ENCODE results near the gene ARHGAP15. TPM values are rescaled to one million over a fixed set of nuclear protein-coding genes. Genes with fewer than 3 reads are reported as not detected.

Gene ARHGAP15
- total and polyA plus RNA-seq, 10 donors: 55.8 to 219 (median 130) TPM

- no peak for DNase-seq
- H3K4me3 ChIP-seq: no peak overlapping the region
- no peaks in the 10 kb centered on the region for H3K36me3 ChIP-seq
- intact Hi-C loops (cut with DNase I; ENCODE audit: low total_unique reads): no loop called here
- H3K27ac ChIP-seq: no peak overlapping the region
- TF ChIP-seq POLR2A (IDR thresholded peaks at IDR 0.05): no peak
- TF ChIP-seq POLR2AphosphoS5 (IDR thresholded peaks at IDR 0.05): no peak
- TF ChIP-seq CTCF (IDR thresholded peaks at IDR 0.05 in 8 of 11, conservative IDR thresholded peaks at IDR 0.05 in 3 of 11): no peak
- no peaks in the 10 kb centered on the region for H3K9me3 ChIP-seq
- WGBS, 5 donors: 91 to 97% (median 95%) methylated on average over 3 of the region's 3 CpGs
- H3K27me3 ChIP-seq (replicated peaks in 1 of 7): no peaks in the 10 kb centered on the region
- no peaks in the 10 kb centered on the region for H3K4me1 ChIP-seq
Observed at GRCh38 chr2:143793381-143793780, 664.2 kb downstream of the ARHGAP15 start.

GRCh38 chr2:143796051-143796450 lies 666.8 kb downstream of the ARHGAP15 start:
- intact Hi-C loops (cut with DNase I; ENCODE audit: low total_unique reads): no loop called here
- no peaks in the 10 kb centered on the region for H3K9me3 ChIP-seq
- 77 to 97% (median 93%) methylated on average over 1 of the region's 1 CpG for WGBS, 5 donors

GRCh38 chr2:143801561-143801960 lies 672.3 kb downstream of the ARHGAP15 start:
- Histone ChIP-seq H3K36me3 (no peaks in the 10 kb centered on the region), H3K27me3 (replicated peaks in 1 of 7) (no peaks in the 10 kb centered on the region), H3K4me1 (peaks cover 0 to 6% (median 0%) of the 10 kb centered on the region in 6 donors), H3K4me3 (no peak overlapping the region), H3K27ac (no peak overlapping the region), H3K9me3 (no peaks in the 10 kb centered on the region)
- WGBS, 5 donors: 72 to 90% (median 80%) methylated on average over 1 of the region's 1 CpG
- intact Hi-C loops (cut with DNase I; ENCODE audit: low total_unique reads): no loop called here
- no peak for TF ChIP-seq POLR2AphosphoS5 (IDR thresholded peaks at IDR 0.05)
- TF ChIP-seq POLR2A (IDR thresholded peaks at IDR 0.05): no peak
- no peak for TF ChIP-seq CTCF (IDR thresholded peaks at IDR 0.05 in 8 of 11, conservative IDR thresholded peaks at IDR 0.05 in 3 of 11)
- no peak for DNase-seq

More at GRCh38 chr2:143796051-143796450, 666.8 kb downstream of the ARHGAP15 start:
- H3K4me3 ChIP-seq: no peak overlapping the region
- TF ChIP-seq POLR2A (IDR thresholded peaks at IDR 0.05): no peak
- TF ChIP-seq POLR2AphosphoS5 (IDR thresholded peaks at IDR 0.05): no peak
- no peak for TF ChIP-seq CTCF (IDR thresholded peaks at IDR 0.05 in 8 of 11, conservative IDR thresholded peaks at IDR 0.05 in 3 of 11)
- H3K4me1 ChIP-seq: no peaks in the 10 kb centered on the region
- no peak for DNase-seq
- H3K27ac ChIP-seq: no peak overlapping the region
- H3K36me3 ChIP-seq: no peaks in the 10 kb centered on the region
- no peaks in the 10 kb centered on the region for H3K27me3 ChIP-seq (replicated peaks in 1 of 7)

GRCh38 chr2:143802242-143802641 lies 673.0 kb downstream of the ARHGAP15 start:
- WGBS, 5 donors: 68 to 76% (median 74%) methylated on average over 4 of the region's 4 CpGs
- no peak for DNase-seq
- intact Hi-C loops (cut with DNase I; ENCODE audit: low total_unique reads): no loop called here

More at GRCh38 chr2:143802242-143802641, 673.0 kb downstream of the ARHGAP15 start:
- no peaks in the 10 kb centered on the region for H3K27me3 ChIP-seq (replicated peaks in 1 of 7)
- peaks cover 0 to 6% (median 0%) of the 10 kb centered on the region in 6 donors for H3K4me1 ChIP-seq
- H3K9me3 ChIP-seq: no peaks in the 10 kb centered on the region
- H3K27ac ChIP-seq: no peak overlapping the region
- H3K36me3 ChIP-seq: no peaks in the 10 kb centered on the region
- no peak overlapping the region for H3K4me3 ChIP-seq
- no peak for TF ChIP-seq POLR2AphosphoS5 (IDR thresholded peaks at IDR 0.05)
- TF ChIP-seq CTCF (IDR thresholded peaks at IDR 0.05 in 8 of 11, conservative IDR thresholded peaks at IDR 0.05 in 3 of 11): no peak

Data from spleen (tissue), 11 donors.